ENCODE results near the gene GARRE1. TPM values are rescaled to one million over a fixed set of nuclear protein-coding genes. Genes with fewer than 3 reads are reported as not detected.
A peak's percentile ranks its signal among the peaks of the same experiment; 100 is the strongest.
"Not testable (repeated sequence)": the region's sequence is repeated elsewhere in the genome, so short reads cannot be mapped to it uniquely, and the experiment has no call there.

The GARRE1 gene, protein sequence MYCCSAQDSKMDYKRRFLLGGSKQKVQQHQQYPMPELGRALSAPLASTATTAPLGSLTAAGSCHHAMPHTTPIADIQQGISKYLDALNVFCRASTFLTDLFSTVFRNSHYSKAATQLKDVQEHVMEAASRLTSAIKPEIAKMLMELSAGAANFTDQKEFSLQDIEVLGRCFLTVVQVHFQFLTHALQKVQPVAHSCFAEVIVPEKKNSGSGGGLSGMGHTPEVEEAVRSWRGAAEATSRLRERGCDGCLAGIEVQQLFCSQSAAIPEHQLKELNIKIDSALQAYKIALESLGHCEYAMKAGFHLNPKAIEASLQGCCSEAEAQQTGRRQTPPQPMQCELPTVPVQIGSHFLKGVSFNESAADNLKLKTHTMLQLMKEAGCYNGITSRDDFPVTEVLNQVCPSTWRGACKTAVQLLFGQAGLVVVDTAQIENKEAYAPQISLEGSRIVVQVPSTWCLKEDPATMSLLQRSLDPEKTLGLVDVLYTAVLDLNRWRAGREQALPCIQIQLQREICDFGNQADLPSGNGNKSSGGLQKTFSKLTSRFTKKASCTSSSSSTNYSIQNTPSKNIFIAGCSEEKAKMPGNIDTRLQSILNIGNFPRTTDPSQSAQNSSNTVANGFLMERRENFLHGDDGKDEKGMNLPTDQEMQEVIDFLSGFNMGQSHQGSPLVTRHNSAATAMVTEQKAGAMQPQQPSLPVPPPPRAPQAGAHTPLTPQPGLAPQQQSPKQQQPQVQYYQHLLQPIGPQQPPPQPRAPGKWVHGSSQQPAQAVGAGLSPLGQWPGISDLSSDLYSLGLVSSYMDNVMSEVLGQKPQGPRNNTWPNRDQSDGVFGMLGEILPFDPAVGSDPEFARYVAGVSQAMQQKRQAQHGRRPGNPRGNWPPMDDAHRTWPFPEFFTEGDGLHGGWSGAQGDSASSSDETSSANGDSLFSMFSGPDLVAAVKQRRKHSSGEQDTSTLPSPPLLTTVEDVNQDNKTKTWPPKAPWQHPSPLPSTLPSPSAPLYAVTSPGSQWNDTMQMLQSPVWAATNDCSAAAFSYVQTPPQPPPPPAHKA (N-terminal part only)
- 14.5 and 16.8 TPM in 2 replicates for total RNA-seq

DNA sequence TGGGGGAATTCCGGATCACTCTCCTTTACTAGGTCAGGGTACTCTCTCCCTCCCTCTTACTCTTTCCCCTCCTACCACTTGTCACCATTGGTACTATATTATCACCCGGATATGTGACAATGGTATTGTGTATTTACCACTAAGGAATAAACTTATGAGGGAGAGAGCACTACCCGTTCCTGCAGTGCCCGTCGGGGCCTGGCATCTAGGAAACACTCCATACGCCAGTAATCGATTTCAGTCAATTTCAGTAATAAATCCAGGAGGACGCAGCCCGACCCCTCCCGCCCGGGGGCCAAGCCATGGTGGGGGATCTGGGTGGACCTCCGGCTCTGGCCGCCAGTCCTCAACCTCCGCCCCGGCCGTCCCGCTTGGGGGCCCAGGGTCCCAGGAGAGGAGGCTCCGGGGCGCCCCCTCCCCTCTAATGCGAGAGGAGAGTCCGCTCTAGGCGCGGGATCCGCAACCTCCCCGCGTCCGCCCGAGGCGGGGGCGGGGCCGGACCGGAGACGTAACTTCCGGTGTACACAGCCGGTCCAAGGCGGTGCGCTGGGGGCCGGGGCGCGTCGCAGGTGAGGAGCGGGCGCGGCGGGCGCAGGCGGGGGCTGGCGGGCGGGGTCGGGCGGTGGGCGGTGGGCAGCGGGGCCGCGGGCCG, at the start of gene GARRE1:
GARRE1 (plus strand) TSS at position 509 of the 652 bp plus-strand sequence. CDS start 45,920 bp downstream, outside the sequence.
- peak within 1 kb of the TSS; percentile 77 for H3K4me3 ChIP-seq (ENCODE audit: low read depth, low read length)
- TF ChIP-seq, protein P1, sequence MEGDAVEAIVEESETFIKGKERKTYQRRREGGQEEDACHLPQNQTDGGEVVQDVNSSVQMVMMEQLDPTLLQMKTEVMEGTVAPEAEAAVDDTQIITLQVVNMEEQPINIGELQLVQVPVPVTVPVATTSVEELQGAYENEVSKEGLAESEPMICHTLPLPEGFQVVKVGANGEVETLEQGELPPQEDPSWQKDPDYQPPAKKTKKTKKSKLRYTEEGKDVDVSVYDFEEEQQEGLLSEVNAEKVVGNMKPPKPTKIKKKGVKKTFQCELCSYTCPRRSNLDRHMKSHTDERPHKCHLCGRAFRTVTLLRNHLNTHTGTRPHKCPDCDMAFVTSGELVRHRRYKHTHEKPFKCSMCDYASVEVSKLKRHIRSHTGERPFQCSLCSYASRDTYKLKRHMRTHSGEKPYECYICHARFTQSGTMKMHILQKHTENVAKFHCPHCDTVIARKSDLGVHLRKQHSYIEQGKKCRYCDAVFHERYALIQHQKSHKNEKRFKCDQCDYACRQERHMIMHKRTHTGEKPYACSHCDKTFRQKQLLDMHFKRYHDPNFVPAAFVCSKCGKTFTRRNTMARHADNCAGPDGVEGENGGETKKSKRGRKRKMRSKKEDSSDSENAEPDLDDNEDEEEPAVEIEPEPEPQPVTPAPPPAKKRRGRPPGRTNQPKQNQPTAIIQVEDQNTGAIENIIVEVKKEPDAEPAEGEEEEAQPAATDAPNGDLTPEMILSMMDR (IDR thresholded peaks at IDR 0.05; ENCODE audit: insufficient read depth, low read depth, low read length) = no peak
- DNase-seq (ENCODE audit: low read depth) = peak; percentile 64

DNA sequence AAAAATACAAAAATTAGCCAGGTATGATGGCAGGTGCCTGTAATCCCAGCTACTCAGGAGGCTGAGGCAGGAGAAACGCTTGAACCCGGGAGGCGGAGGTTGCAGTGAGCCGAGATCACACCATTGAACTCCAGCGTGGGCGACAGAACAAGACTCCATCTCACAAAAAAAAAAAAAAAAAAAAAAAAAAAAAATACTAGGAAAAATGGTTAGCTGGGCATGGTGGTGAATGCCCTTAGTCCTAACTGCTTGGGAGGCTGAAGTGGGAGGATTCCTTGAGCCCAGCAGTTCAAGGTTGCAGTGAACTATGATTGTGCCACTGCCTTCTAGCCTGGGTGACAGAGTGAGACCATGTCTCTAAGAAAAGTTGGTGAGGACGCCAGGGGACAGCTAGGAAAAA, 49.0 kb upstream of the GARRE1 start:
- not testable (repeated sequence) for DNase-seq (ENCODE audit: low read depth); H3K4me3 ChIP-seq (ENCODE audit: low read depth, low read length)

DNA sequence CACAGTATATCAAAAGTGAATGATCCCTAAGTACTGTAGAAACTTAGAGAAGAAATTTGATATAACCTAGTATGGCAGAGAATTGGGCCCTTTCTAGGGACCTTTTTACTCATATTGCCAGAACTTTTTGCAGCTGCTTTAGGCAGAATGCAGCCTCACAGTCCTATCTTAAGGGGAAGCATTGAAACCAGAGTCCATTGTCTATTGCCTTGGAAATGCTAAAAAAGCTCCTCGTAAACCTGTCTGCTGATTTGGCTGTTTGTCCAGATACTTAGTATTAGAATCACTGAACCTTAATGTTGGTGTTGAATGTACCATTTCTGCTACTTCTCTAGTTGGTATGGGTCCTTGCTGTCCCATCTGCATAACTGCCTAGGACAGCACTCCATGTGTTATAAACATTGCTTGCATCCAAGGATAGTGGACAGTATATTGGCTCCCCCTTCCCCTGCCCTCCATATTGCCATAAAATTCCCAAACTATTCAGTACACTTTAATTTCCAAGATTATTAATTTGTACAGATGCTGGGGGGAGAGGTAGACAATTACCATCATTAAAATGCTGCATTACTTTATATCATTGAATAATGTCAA, 46.0 kb upstream of the GARRE1 start:
- no peak for DNase-seq (ENCODE audit: low read depth)
- TF ChIP-seq, protein P1 (IDR thresholded peaks at IDR 0.05; ENCODE audit: insufficient read depth, low read depth, low read length) = no peak
- no peak overlapping the region for H3K4me3 ChIP-seq (ENCODE audit: low read depth, low read length)

DNA sequence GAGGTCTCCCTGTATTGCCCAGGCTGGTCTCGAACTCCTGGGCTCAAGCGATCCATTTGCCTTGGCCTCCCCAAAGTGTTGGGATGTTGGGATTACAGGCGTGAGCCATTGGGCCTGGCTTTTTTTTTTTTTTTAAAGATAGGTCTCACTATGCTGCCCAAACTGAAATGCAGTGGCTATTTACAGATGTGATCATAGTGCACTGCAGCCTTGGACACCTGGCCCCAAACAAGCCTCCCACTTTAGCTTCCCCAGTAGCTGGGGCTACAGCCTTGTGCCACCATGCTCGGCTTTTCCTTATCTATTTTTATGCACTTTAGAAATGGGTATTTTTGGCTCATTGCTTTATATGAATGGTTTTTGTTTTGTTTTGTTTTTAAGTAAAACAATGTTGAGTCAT, 44.6 kb upstream of the GARRE1 start:
- TF ChIP-seq, protein P1 (IDR thresholded peaks at IDR 0.05; ENCODE audit: insufficient read depth, low read depth, low read length) = no peak
- DNase-seq (ENCODE audit: low read depth) = peak; percentile 10
- H3K4me3 ChIP-seq (ENCODE audit: low read depth, low read length) = no peak overlapping the region

DNA sequence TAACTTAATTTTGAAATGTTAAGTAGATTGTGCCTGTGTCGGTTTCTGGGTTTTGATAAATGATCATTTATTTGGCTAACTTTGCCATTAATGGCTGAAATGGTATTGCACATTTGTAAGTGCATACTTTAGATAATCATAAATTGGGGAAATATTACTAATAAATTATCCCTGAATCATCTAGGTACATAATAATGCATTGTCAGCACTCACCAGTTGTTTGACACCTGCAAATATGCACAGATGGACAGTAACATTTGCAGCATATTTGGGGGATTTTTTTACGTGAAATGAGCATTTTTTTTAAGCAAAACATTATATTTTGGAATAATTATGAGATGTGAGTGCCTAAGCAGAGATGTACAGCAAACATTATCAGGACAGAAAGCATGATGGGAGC, 41.1 kb upstream of the GARRE1 start:
- H3K4me3 ChIP-seq (ENCODE audit: low read depth, low read length) = no peak overlapping the region
- no peak for DNase-seq (ENCODE audit: low read depth)
- TF ChIP-seq, protein P1 (IDR thresholded peaks at IDR 0.05; ENCODE audit: insufficient read depth, low read depth, low read length) = no peak

DNA sequence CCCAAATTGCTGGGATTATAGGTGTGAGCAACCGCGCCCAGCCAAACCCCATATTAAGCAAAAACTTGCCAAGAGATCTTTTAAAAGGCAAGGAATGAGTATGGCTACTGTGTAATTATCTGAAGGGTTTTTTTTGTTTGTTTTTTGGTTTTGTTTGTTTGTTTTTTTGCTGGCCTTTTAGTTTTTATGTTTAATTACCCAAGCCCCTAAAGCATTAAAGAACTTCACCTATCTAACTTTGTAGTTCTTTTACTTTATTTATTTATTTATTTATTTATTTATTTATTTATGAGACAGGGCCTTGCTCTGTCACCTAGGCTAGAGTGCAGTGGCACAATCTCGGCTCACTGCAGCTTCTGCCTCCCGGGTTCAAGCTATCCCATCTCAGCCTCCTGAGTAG, 40.3 kb upstream of the GARRE1 start:
- DNase-seq (ENCODE audit: low read depth) = no peak
- H3K4me3 ChIP-seq (ENCODE audit: low read depth, low read length) = no peak overlapping the region
- TF ChIP-seq, protein P1 (IDR thresholded peaks at IDR 0.05; ENCODE audit: insufficient read depth, low read depth, low read length) = no peak
